ENCODE data around the gene MAPK1IP1L.
"Not testable (repeated sequence)": the region's sequence is repeated elsewhere in the genome, so short reads cannot be mapped to it uniquely, and the experiment has no call there.

MAPK1IP1L gene

GRCh38 chr14:55070981-55071411 is 19.5 kb downstream of the MAPK1IP1L start:
- TF ChIP-seq ZNF274 (IDR thresholded peaks at IDR 0.05; ENCODE audit: low read depth, low read length), result no peak

GRCh38 chr14:55071870-55072640 is 20.6 kb downstream of the MAPK1IP1L start:
- H3K4me3 ChIP-seq (ENCODE audit: low read length), result peak overlapping the region; percentile 47; the same call in 1 of the 2 replicates
- no peak for TF ChIP-seq ZNF274 (IDR thresholded peaks at IDR 0.05; ENCODE audit: low read depth, low read length)

More at GRCh38 chr14:55070981-55071411, 19.5 kb downstream of the MAPK1IP1L start:
- H3K4me3 ChIP-seq (ENCODE audit: low read length), result no peak overlapping the region

DNA sequence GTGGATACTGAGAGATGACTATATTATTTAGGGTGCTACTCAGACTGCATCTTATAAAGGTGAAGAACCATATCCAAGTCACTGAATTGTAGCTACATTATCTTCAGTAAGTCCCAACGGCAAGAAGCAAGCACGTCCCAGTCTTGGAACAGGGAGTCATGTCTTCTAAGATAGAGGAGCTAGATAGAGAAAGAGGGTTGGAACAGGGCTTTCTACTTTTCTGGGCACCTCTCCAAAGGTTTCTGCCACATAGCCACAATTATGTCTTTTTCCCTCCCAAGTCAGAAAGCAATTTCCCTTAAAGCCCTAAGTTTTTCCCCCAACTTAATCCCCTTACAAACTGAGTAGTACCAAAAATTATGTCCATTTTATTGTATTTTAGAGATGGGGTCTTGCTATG is 22.4 kb downstream of the MAPK1IP1L start:
- H3K4me3 ChIP-seq (ENCODE audit: low read length), result no peak overlapping the region; the same call in 1 of the 2 replicates
- no peak for TF ChIP-seq ZNF274 (IDR thresholded peaks at IDR 0.05; ENCODE audit: low read depth, low read length)

GRCh38 chr14:55074662-55075061 is 23.2 kb downstream of the MAPK1IP1L start:
- H3K4me3 ChIP-seq (ENCODE audit: low read length), result peak overlapping the region; percentile 26; the same call in 1 of the 2 replicates
- TF ChIP-seq ZNF274 (IDR thresholded peaks at IDR 0.05; ENCODE audit: low read depth, low read length), result no peak

GRCh38 chr14:55075628-55076175 is 24.3 kb downstream of the MAPK1IP1L start:
- no peak for TF ChIP-seq ZNF274 (IDR thresholded peaks at IDR 0.05; ENCODE audit: low read depth, low read length)
- no peak overlapping the region; the same call in 1 of the 2 replicates for H3K4me3 ChIP-seq (ENCODE audit: low read length)

- H3K4me3 ChIP-seq (ENCODE audit: low read length), result no peak overlapping the region
- no peak for TF ChIP-seq ZNF274 (IDR thresholded peaks at IDR 0.05; ENCODE audit: low read depth, low read length)
Measured at GRCh38 chr14:55077170-55078151, 26.0 kb downstream of the MAPK1IP1L start.

- H3K4me3 ChIP-seq (ENCODE audit: low read length), result not testable (repeated sequence)
Measured at GRCh38 chr14:55079961-55080360, 28.5 kb downstream of the MAPK1IP1L start.

DNA sequence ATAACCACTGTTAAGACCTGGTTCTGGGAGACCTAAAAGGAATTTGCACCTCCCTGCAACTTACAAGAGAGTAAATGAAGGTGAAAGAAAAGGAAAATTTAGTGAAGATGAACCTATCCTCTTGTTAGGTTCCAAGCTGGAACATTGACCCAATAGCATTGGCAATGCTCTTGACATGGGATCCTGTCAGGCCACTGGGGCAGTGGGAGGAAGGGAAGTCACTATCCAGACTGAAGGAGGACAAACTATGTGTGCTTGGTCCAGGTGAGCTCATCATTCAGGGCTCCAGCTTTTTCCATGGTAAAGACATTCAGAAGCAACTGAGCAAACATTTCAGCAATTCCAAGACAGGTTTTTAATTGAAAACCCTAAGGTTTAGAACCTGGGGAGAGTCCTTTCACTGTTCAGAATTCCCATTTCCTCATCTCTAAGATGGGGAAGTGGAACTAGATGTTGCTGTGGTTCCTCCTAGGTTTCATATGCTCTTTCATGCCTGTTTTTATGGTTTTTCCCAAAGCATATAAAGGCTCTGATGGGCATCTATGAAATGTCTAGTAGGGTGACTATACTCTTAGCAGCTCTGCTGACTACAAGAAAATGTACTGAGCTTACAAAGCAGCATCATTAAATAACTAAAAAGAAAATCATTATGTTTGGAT is 33.1 kb downstream of the MAPK1IP1L start:
- TF ChIP-seq ZNF274 (IDR thresholded peaks at IDR 0.05; ENCODE audit: low read depth, low read length), result no peak
- H3K4me3 ChIP-seq (ENCODE audit: low read length), result no peak overlapping the region

GRCh38 chr14:55085060-55085660 is 33.7 kb downstream of the MAPK1IP1L start:
- TF ChIP-seq ZNF274 (IDR thresholded peaks at IDR 0.05; ENCODE audit: low read depth, low read length), result no peak
- H3K4me3 ChIP-seq (ENCODE audit: low read length), result no peak overlapping the region

GRCh38 chr14:55086938-55087337 is 35.5 kb downstream of the MAPK1IP1L start:
- H3K4me3 ChIP-seq (ENCODE audit: low read length), result no peak overlapping the region
- no peak for TF ChIP-seq ZNF274 (IDR thresholded peaks at IDR 0.05; ENCODE audit: low read depth, low read length)

GRCh38 chr14:55088356-55088755 is 36.9 kb downstream of the MAPK1IP1L start:
- no peak for TF ChIP-seq ZNF274 (IDR thresholded peaks at IDR 0.05; ENCODE audit: low read depth, low read length)
- H3K4me3 ChIP-seq (ENCODE audit: low read length), result no peak overlapping the region

DNA sequence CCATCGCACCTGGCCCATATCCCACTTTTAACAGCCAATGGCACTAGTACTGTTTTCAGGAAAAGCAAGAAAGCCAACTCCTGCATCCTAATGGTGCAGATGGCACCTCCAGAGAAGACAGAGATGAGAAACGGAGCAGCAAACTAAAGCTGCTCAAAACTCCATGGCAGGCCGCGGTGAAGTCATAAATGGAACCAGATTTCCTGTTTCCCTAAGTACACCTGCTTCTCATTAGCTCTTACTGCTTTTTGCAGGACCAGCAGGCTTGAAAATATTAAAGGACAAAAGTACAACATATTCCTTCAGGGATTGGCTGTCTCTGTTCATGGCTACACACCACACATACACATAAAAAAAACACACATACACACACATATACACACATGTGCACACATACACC is 40.9 kb downstream of the MAPK1IP1L start:
- TF ChIP-seq ZNF274 (IDR thresholded peaks at IDR 0.05; ENCODE audit: low read depth, low read length), result no peak
- no peak overlapping the region for H3K4me3 ChIP-seq (ENCODE audit: low read length)

Data from GM08714 (cell line).